Measurements from ENCODE around the gene CHKA. TPM values are rescaled to one million over a fixed set of nuclear protein-coding genes. Genes with fewer than 3 reads are reported as not detected.

The CHKA gene
- total and polyA plus RNA-seq, 9 of the 15 experiments (the other 6 are each of a cell fraction or from before 2014, with no cell fraction given) = 3.6 to 37.0 (median 30.2) TPM

- TF ChIP-seq ZNF263 (CRISPR knock-in tag; IDR thresholded peaks at IDR 0.05; ENCODE audit: borderline replicate concordance) (peak; percentile 69; the same call in 1 of the 2 replicates), C11orf30 (IDR thresholded peaks at IDR 0.05; ENCODE audit: low read depth) (peak; percentile 70), ESRRA (IDR thresholded peaks at IDR 0.05; ENCODE audit: borderline replicate concordance, low read depth) (peak; percentile 94; the same call in 1 of the 2 replicates), ZNF79 (CRISPR knock-in tag; IDR thresholded peaks at IDR 0.05; ENCODE audit: low read depth) (no peak), SMAD1 (IDR thresholded peaks at IDR 0.05; ENCODE audit: low read depth, low read length, partially characterized antibody) (no peak), CTCF (IDR thresholded peaks at IDR 0.05 in 2 of 3, conservative IDR thresholded peaks at IDR 0.05 in 1 of 3; ENCODE audit: insufficient read depth in 2 of 3, low read depth in 1 of 3, low read length in 3 of 3) (no peak), HSF4 (CRISPR knock-in tag; IDR thresholded peaks at IDR 0.05; ENCODE audit: borderline replicate concordance) (no peak), ZBTB33 (CRISPR knock-in tag; IDR thresholded peaks at IDR 0.05) (0 out of 2 replicates have a peak, but pooled peaks have one; percentile 2), TFAP4 (CRISPR knock-in tag; IDR thresholded peaks at IDR 0.05; ENCODE audit: borderline replicate concordance) (peak; percentile 60), RAD51 (IDR thresholded peaks at IDR 0.05; ENCODE audit: borderline replicate concordance, low read depth) (no peak), PHB (CRISPR knock-in tag; IDR thresholded peaks at IDR 0.05) (peak; percentile 40; the same call in 1 of the 2 replicates), ZNF280A (IDR thresholded peaks at IDR 0.05; ENCODE audit: low read depth, partially characterized antibody) (no peak), TOE1 (IDR thresholded peaks at IDR 0.05; ENCODE audit: borderline replicate concordance) (no peak; the same call in 1 of the 2 replicates), TOE1 (CRISPR knock-in tag; IDR thresholded peaks at IDR 0.05; ENCODE audit: borderline replicate concordance, low read depth) (no peak), USF1 (CRISPR knock-in tag; IDR thresholded peaks at IDR 0.05) (no peak), MNT (conservative IDR thresholded peaks at IDR 0.05) (peak; percentile 34 to 72; a peak in 2 of 4 replicates)
Observed at GRCh38 chr11:68030318-68031143, 90.7 kb downstream of the CHKA start, which contains the start of gene NDUFS8 (continued).
